GM12892 (cell line): ENCODE data around the gene OGFOD2.

Experiments
- POLR2A ChIP-seq: IDR thresholded peaks from 2 replicates; pipeline ENCODE4 v1.6.1; 2011; ENCODE audit warnings: low read depth, low read length, control low read depth
- POLR2AphosphoS5 ChIP-seq: IDR thresholded peaks from 2 replicates; pipeline ENCODE4 v1.6.1; 2011; ENCODE audit warnings: low read depth, low read length, control low read depth
- TAF1 ChIP-seq: IDR thresholded peaks from 2 replicates; pipeline ENCODE4 v1.6.1; 2011; ENCODE audit warnings: low read depth, mild to moderate bottlenecking, control low read depth, low read length, borderline replicate concordance

DNA sequence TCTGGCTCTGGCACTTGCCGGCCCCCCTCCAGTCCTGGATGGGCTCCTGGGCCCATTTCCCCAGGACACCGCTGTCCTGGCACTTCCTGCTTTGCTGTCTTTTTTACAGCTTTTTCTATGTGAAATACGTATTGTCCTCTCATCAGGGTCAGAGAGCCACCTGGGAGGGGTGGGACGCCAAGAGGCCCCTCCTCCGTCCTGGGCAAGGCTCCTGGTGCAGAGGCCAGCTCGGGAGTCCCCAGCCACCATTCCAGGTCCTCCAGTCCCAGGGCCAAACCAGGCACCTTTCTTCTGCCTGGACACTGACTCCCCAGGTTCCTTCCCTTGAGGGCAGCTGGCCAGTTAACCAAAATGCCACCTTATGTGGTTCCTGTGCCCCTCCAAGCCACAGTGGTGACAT lies 28.2 kb downstream of the OGFOD2 start:
- TF ChIP-seq TAF1: no peak
- TF ChIP-seq POLR2A: no peak
- no peak for TF ChIP-seq POLR2AphosphoS5
